Right lobe of liver (tissue), 4 donors: ENCODE measurements around the gene PHB1.

Experiments
- POLR2A ChIP-seq: fragments of 450-650 bp; IDR thresholded peaks from one replicate; pipeline ENCODE4 v1.6.1; 2017; ENCODE audit warnings: antibody characterized with exemption, mild to moderate bottlenecking
- TF ChIP-seq, protein P1 (sequence below), 4 donors: fragments of 200-600 bp in 3 of 4; fragments of 450-650 bp in 1 of 4; IDR thresholded peaks; one replicate each; pipeline versions ENCODE4 v1.5.1 to v1.8.0; 2016 to 2022; ENCODE audit warnings: antibody characterized with exemption in 4 of 4, mild to moderate bottlenecking in 2 of 4
- donor health status: DM: no; HTN: no; CAD: no.
- donor health status: DM: no; HTN: no; CAD: no.
- donor health status: DM: no; HTN: yes; CAD: no.

DNA sequence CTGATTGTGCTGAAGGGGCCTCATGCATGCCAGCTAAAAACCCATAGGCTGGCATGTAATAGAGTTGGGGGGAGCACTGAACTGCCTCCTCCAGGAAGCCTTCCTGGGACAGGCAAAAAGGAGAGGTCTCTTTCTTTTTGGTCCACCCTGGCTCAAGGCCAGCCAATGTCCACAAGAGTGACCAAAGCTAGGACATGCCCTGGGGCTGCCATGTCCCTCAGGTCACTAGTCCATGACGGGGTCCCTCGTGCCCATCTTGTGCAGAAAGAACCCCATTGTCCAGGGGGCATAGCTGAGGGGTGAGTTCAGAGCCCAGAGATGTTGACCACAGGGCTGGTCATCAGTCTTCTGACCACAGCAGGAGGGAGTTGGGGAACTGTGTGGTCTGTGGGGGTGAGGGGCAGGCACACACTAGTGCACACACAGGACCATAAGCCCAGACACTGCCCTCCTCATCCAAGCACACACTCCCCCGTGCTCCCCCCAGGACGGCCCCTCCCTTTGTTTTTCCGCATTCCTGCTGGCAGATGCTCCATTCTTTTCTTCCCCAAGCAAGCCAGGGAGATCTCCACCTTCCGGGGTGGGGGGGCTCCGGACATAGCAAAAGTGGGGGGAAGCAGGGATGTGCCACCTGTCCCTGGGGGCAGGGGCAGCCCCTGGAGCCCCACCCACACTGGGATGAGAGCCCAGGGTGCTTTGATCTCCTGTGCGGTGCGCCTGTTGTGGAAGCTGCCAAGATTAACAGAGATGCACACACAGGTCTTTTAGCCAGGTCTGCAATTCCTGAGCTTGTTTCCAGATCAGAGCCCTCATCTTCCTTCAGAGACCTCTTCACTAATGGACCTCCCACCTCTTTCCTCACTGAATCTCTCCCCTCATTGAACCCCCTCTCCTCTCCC lies 25.2 kb upstream of the PHB1 start:
- TF ChIP-seq, protein P1, sequence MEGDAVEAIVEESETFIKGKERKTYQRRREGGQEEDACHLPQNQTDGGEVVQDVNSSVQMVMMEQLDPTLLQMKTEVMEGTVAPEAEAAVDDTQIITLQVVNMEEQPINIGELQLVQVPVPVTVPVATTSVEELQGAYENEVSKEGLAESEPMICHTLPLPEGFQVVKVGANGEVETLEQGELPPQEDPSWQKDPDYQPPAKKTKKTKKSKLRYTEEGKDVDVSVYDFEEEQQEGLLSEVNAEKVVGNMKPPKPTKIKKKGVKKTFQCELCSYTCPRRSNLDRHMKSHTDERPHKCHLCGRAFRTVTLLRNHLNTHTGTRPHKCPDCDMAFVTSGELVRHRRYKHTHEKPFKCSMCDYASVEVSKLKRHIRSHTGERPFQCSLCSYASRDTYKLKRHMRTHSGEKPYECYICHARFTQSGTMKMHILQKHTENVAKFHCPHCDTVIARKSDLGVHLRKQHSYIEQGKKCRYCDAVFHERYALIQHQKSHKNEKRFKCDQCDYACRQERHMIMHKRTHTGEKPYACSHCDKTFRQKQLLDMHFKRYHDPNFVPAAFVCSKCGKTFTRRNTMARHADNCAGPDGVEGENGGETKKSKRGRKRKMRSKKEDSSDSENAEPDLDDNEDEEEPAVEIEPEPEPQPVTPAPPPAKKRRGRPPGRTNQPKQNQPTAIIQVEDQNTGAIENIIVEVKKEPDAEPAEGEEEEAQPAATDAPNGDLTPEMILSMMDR (IDR thresholded peaks at IDR 0.05), result no peak
- TF ChIP-seq POLR2A, result no peak
